Ramos (cell line): ENCODE results near the gene COL15A1.
"Not testable (repeated sequence)": the region's sequence is repeated elsewhere in the genome, so short reads cannot be mapped to it uniquely, and the experiment has no call there.

Source experiments
- in situ Hi-C: fragments of 300-500 bp; cut with MboI; formaldehyde crosslinking; loops from one replicate; pipeline ENCODE4 v1.14.3; 2022; ENCODE audit warnings: low sequenced_read_pairs; ENCODE audit not compliant: unreplicated experiment

The COL15A1 gene

GRCh38 chr9:99004717-99005460 is 61.2 kb downstream of the COL15A1 start:
- in situ Hi-C loops = no loop called here

- in situ Hi-C loops = no loop called here
Observed at GRCh38 chr9:99005651-99006050, 61.9 kb downstream of the COL15A1 start.

GRCh38 chr9:99006511-99006910 is 62.8 kb downstream of the COL15A1 start:
- in situ Hi-C loops = no loop called here

- in situ Hi-C loops = no loop called here
Observed at GRCh38 chr9:99006979-99007378, 63.3 kb downstream of the COL15A1 start.

GRCh38 chr9:99008203-99008602 is 64.5 kb downstream of the COL15A1 start:
- in situ Hi-C loops = no loop called here

- in situ Hi-C loops = not testable (repeated sequence)
Observed at GRCh38 chr9:99010393-99010792, 66.7 kb downstream of the COL15A1 start.

GRCh38 chr9:99011161-99011709 is 67.5 kb downstream of the COL15A1 start:
- in situ Hi-C loops = no loop called here

- in situ Hi-C loops = no loop called here
Observed at GRCh38 chr9:99012957-99013512, 69.3 kb downstream of the COL15A1 start.

GRCh38 chr9:99013550-99013949 is 69.8 kb downstream of the COL15A1 start:
- in situ Hi-C loops = no loop called here

- in situ Hi-C loops = no loop called here
Observed at GRCh38 chr9:99015448-99015847, 71.7 kb downstream of the COL15A1 start.

- in situ Hi-C loops = no loop called here
Observed at GRCh38 chr9:99015890-99016289, 72.2 kb downstream of the COL15A1 start.

GRCh38 chr9:99016681-99017387 is 73.1 kb downstream of the COL15A1 start:
- in situ Hi-C loops = no loop called here

- in situ Hi-C loops = no loop called here
Observed at GRCh38 chr9:99018653-99019052, 74.9 kb downstream of the COL15A1 start.

GRCh38 chr9:99019510-99020331 is 76.0 kb downstream of the COL15A1 start:
- in situ Hi-C loops = no loop called here

- in situ Hi-C loops = no loop called here
Observed at GRCh38 chr9:99020786-99021436, 77.2 kb downstream of the COL15A1 start.

GRCh38 chr9:99021512-99021911 is 77.8 kb downstream of the COL15A1 start:
- in situ Hi-C loops = no loop called here

GRCh38 chr9:99023231-99023630 is 79.5 kb downstream of the COL15A1 start:
- in situ Hi-C loops = no loop called here

- in situ Hi-C loops = no loop called here
Observed at GRCh38 chr9:99023831-99024230, 80.1 kb downstream of the COL15A1 start.

GRCh38 chr9:99024959-99025358 is 81.3 kb downstream of the COL15A1 start:
- in situ Hi-C loops = no loop called here
